Brain pericyte (primary cell): ENCODE data around the gene NRXN2.

Experiments
- DNase-seq: peaks from one replicate; pipeline ENCODE4 v3.0.0-alpha.2; 2012; ENCODE audit warnings: low read depth, low spot score

Gene NRXN2

DNA sequence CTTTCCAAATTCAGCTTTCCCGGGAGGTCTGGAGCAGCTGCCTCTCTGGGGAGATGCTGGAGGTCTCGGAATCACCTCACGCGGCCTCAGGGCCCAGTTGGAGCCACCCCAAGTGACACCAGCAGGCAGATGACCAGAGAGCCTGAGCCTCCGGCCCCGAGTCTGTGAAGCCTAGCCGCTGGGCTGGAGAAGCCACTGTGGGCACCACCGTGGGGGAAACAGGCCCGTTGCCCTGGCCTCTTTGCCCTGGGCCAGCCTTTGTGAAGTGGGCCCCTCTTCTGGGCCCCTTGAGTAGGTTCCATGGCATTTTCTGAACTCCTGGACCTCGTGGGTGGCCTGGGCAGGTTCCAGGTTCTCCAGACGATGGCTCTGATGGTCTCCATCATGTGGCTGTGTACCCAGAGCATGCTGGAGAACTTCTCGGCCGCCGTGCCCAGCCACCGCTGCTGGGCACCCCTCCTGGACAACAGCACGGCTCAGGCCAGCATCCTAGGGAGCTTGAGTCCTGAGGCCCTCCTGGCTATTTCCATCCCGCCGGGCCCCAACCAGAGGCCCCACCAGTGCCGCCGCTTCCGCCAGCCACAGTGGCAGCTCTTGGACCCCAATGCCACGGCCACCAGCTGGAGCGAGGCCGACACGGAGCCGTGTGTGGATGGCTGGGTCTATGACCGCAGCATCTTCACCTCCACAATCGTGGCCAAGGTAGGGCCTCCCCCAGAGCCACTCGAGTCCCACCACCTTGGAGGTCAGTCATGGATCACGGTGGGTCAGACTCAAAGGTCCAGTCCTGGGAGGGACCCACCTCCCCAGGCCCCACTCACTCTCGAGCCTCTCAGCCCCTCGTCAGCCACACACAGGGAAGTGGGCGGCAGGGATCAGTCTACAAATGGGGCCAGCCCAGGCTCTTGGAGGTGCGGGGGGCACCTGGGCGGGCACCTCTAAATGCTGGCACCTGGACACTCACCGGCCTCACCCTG is 131.5 kb downstream of the NRXN2 start:
- no peak for DNase-seq

DNA sequence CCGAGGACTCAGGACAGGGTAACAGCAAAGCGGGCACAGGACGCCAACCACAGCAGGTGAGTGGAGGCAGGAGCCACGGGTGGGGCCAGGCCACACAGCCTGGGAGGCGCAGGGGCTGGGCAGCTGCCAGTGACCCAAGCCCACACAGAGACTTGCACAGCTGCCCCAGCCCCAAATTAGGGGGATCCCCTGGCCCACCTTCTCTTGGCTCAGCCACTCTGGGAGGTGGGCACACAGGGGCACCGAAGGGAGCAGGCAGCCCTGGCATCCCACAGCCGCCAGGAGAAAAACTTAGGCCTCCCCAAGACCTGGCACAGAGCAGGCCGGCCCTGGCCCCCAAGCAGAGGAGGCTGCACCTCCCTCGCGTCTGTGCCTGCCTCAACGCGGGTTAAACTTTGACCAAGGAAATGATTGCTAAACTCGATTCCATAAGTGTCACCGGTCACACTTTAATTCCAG is 132.2 kb downstream of the NRXN2 start, which contains the start of gene SLC22A12:
TSS of gene SLC22A12 (plus strand) at position 458 of the 459 bp plus-strand sequence. CDS start 337 bp downstream, outside the sequence.
- no peak for DNase-seq

DNA sequence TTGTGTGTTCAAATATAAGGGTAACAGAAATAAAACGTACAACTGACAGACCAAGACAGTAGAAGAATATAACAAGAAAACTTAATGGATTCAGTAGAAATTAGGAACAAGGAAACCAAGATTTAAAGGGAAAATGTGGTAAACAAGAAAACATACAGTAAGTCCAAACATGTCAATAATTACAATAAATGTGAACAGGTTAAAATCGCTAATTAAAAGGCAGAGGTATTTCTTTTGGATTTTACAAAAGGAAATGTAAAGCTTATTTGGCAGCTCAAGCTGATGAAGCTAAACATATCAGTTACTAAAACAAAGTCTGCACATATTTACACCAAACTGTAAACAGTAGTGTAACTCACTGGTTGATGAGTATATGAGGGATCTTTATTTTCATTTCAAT is 134.3 kb downstream of the NRXN2 start:
- DNase-seq = no peak

DNA sequence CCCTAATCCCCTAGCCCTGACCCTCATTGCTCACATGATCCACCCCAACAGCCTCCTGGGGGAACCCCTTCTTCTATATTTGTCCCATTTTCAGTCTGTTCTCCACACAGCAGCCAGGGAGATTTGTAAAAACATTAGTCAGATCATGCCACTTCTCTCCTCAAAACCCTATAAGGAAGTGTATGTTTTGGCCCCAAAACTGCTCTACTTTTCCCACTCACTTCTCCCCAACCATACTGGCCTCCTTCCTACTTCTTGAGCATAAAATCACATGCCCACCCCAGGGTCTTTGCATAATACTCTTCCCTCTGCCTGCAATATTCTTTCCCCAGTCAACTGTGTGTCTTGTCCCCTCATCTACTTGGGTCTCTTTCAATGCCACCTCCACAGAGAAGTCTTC is 136.6 kb downstream of the NRXN2 start:
- DNase-seq = no peak

DNA sequence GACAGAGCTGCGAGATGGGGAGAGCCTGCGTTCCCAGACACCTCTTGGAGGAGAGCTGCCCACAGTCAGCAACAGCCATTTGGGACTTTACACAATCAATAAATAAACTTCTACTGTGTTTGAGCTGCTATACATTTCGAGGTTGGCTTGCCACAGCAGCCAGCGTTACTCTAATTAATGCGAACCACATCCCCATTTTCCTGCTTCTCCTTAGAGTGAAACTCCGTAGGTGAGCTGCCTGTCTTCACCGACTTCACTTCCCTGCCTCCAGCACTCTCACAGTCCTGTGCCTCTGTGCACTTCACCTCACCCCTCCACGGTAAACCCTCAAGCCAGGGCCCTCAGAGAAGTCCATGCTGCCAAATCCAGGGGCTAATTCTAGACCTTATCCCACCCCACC is 137.8 kb downstream of the NRXN2 start:
- DNase-seq = no peak

DNA sequence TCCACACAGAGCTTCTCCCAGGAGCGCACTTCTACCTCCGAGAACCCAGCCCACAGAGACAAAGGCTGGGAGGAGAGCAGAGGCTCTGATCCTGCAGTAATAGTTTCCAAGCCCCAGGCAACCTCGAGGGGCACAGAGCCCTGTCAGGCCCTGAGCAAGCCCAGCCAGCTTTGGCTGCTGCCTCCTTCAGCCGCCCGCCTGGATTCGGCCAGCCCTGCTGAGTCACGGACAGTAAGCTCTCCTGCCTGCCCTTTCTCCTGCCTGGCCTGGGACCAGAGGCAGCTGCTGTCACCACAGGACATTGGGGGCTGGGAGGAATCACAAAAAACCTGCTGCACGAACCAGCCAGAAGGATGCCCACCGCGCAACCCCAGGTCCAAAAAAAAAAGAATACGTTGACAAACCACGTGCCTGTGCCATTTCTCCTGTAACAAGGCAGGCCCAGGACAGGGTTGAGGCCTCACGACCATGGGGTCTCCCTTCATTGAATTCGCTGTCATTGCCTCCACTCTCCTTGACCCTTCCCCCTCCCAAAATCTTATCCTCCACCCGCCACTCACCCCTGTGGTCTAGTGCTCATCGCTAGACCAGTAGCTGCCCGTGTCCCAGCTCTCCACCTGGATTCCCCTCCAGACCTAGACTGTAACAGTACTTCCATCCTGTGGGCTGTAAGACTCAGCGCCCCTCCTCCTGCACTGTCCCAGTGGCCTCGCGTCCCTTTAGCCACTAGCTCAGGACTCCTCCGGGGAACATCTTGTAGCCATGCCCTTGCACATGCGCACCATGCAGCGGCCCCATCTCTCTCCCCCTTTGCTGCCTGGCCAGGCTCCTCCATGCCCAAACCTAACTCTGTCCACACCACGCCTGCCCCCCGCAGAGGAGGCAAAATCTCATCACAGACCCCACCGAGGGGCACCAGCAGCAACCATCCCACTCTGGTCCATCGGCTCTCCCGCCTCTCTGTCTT is 139.4 kb downstream of the NRXN2 start:
- no peak for DNase-seq

DNA sequence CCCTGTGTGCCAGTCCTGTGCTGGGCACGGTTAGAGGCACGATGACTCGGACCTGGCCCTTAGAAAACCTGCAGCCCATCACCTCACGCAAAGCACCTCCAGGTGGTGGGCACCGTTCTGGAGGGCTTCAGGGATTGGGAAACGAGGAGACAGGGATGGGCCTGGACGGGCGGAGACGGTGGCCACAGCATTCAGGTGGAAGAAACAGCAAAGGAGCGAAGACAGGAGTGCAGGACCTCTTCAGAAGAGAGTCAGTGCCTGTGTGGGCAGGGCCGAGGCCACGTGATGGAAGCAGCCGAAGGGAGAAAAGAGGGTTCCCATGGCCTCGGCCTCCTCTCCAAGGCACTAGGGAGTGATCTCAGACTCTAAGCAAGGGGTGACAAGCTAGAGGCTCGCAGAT is 140.1 kb downstream of the NRXN2 start:
- no peak for DNase-seq

DNA sequence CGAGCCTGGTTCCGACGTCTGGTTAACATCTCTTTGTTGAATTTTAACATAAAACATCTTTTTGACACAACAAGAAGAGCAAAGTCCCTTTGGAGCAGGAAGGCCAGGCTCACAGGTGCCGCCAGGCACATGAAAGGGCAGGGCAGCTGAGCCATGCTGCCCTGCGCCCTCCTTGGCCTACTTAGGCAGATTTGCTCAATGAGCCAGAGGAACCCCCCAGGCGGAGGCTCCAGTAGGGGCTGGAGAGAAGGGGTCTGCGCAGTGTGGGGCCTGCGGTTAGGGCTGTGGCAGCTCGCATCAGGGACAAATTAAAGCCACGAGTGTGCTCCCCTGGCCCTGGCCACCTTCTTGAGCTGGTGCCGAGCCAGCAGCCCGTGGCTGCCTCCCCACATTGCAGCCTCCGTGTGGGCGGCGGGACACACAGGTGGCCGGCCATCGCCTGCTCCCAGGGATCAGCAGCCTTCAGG is 141.9 kb downstream of the NRXN2 start:
- DNase-seq = no peak

DNA sequence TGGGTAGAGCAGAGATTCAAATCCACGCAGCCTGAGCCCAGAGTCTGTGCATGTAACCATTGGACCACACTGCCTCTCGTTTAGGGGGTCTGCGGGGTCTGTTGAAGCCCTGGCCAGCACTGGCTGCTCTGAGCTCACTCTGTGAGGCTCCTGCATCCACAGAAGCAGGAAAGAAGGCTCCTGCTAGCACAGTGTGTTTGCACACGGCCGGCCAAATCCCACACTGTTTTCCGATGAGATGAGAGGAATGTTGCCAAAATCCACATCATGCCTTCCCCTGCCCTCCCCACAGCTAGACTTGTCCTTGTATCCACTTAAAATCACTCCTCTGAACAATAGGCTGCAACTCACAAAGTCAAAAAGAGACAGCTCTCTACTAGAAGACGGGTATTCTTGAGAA is 142.6 kb downstream of the NRXN2 start:
- no peak for DNase-seq

DNA sequence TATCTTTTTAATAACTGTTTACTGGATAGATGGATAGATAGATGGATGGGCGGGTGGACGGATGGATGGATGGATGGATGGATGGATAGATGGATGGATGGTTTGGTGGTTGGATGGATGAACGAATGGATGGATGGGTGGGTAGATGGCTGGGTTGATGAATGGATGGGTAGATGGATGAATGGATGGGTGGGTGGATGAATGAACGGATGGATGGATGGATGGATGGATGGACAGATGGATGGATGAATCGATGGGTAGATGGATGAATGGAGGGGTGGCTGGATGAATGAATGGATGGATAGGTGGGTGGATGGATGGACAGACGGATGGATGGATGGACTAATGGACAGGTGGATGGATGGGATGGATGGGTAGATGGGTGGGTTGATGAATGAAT is 145.8 kb downstream of the NRXN2 start:
- no peak for DNase-seq

DNA sequence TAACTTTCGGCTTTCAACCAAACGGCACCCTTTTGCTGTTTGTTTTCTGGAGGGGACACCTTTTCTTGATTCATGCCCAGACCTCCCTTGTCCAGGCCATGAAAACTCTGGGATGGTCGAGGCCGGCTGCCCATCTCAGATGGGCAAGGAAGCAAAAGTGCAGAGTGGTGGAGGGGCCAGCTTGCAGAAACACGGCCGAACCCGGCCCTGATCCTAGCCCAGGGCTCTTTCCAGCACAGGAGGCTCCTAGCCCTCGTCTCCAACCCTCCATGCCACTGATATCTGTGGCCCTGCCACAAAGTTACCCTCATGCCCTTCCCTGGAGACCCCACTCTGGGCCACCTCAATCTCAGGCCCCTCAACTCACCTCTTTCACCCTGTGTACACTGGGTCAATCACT is 150.9 kb downstream of the NRXN2 start:
- no peak for DNase-seq

DNA sequence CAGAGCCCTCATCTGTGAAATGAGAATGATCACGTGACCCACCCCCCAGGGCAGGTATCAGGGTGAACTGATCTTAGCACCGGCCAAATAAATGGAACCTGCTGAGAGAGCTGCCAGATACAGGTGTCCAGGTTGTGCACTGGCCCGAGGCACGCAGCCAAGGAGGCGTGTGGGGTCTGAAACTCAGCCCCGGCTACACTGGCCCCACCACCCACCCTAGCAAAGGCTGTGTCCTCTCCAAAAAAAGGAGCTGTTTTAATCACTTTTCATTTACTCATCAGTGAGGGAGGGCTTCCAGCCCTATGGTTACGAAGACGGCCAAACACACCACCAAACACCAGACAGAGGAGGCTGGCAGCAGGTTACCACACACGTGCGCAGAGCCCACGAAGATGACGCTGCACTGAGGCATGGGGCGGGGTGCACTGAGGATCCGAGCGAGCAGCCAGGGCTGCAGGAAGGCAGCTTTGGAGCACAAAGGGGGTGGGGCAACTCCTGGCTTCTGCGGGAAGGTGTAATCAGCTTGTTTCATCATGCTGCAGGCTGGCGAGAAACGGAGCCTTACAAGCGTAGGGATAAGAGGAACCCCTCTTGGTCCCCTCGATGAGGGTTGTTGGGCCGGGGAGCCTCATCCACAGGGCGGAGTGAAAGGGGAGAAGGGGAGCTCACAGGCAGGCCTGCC is 151.4 kb downstream of the NRXN2 start:
- no peak for DNase-seq

DNA sequence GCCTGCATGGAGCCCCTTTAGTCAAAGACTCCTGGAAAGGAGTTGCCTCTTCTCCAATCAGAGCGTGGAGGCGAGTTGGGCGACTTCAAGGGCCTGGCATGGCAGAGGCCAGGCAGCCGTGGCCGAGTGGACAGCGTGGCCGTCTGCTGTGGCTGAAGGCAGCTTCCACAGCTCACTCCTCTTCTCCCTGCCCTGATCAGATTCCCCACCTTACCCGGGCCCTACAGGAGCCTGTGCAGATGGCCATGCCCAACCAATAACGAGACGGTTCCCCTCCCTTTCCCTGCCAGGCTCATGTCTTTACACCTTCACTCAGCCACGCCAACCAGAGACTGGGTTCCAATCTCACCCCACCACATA is 152.0 kb downstream of the NRXN2 start:
- DNase-seq = no peak

DNA sequence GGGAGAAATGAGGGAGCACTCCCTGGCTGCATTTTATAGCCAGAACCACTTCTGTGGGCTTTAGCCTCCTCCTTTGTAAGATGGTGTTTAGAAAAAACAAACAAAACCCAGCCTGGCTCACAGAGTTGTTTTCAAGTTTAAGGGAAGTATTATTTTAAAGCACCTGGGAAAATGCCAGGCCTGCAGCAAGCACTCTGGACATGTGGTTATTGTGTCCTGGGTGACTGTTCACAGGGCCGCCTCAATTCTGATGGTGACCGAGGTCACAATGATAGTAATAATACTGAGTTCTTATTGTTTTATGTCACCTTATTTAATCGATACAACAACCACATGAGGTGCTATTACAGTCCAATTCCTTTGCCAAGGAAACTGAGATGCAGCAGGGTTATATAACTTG is 152.7 kb downstream of the NRXN2 start:
- DNase-seq = no peak

DNA sequence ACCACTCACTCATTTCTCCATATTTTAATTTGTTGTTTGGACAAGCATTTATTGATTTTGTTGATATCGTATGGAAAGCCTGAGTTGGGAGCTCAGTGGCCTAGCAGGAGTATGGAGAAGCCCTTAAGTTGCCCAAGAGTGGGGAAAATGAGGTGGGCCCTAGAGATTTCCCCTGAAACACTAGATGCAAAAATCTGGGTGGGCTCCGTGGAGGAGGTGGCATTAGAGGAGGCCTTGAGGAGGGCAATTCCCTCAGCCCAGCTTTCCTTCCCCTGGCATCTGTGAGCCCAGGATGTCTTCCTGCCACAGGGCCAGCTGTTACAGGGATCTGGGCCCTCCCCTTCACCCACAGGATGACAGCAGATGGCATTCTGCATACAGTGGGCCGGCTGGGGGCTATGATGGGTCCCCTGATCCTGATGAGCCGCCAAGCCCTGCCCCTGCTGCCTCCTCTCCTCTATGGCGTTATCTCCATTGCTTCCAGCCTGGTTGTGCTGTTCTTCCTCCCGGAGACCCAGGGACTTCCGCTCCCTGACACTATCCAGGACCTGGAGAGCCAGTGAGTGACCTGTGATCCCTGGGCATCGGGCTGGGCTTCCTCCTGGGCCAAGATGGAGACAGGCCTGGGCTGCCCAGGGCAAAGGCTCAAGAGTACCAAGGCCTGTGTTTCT is 153.6 kb downstream of the NRXN2 start:
- DNase-seq = no peak

DNA sequence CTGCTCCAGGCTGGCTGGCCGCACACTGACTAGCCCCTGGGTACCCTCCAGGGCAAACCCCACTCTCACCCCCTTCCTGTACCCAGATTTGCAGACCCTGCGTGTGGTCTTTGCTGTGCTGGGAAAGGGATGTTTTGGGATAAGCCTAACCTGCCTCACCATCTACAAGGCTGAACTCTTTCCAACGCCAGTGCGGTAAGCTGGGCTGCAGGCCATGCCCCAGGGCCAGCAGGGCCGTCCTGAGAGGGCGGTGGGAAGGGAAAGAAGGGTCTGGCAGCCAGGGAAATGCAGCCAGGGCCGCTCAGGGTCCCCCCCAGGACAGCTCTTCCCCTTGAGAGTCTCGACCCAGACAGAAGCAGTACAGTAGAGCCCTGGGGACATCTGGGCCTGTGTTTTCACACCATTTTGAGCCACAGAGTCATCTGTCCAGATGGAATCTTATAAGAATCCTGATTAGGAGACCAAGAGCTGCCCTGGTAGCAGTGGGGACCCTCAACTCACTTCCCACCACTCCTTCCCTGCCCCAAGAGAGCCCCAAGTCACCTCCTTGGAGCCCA is 154.3 kb downstream of the NRXN2 start:
- DNase-seq = no peak

DNA sequence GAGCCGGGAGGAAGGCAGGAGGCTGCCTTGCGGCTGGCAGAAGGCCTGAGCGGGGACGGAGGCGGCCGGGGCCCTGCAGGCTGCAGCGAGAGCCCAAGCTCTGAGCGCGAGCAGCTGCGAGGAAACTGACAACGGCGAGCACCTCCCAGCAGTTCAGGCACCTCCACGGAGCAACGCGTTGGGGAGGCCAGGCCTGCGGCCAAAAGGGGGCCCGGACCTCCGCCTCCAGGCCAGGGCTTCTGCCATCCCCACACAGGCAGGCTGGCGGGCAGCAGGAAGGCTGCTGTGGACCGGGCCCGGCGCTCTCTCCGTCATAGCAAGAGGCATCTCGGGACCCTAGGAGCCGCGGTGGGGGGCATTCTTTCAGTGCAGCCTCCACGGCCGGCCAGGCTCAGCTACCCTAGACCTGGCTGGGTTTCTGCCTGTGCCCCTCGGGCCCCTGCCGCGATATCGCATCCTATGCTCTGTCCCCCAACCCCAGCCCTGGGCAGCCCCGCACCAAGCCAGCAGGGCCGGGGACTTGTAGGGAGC is 154.9 kb downstream of the NRXN2 start:
- DNase-seq = no peak

DNA sequence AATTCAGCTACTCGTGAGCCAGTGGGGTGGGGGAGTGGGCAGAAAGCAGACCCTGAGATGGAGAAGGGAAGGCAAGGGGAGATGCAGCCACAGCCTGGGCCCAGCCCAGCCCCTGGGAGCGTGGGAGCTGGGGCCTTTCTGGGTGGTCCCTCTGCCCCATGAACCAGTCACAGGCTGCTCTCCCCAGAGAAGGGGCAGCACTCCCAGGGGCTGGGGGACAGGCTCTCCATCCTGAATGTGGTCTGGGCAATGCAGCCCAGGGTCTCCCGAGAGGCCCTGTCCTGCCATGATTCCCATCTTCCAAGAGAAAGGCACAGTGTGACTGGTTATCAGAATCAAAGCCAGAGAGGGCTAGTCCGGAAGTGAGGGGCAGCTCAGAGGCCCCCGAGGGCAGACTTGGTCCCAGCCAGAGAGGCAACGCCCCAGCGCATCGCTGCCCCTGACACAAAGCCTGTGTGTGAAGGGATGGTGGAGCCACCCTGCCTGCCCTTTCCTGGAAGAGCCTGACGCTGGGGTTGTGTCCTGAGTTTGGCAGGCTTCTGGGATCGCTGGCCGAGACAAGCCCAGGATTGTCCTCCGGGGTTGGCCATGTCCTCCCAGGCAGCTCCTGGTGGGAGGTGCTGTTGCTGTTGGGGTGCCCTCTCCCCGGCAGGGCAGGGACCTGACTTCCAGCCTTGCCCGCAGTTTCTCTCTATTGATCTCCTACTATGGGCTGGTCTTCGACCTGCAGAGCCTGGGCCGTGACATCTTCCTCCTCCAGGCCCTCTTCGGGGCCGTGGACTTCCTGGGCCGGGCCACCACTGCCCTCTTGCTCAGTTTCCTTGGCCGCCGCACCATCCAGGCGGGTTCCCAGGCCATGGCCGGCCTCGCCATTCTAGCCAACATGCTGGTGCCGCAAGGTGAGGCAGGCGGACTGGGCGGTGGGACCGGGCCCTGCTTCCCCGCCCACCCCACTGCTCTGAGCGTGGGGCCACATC is 155.8 kb downstream of the NRXN2 start:
- DNase-seq = no peak
